PFSK-1 (cell line): ENCODE results near the gene PPP2R2B.

Experiments used
- POLR2AphosphoS5 ChIP-seq: IDR thresholded peaks from 2 replicates; pipeline ENCODE4 v1.6.1; 2012; ENCODE audit warnings: low read depth, mild to moderate bottlenecking, control low read depth, low read length, moderate library complexity
- REST ChIP-seq, 2 experiments: IDR thresholded peaks; 2 replicates each; pipeline versions ENCODE4 v1.6.1 to v1.8.0; 2011 to 2012; ENCODE audit warnings: low read depth in 2 of 2, low read length in 2 of 2, control low read depth in 1 of 2, inconsistent platforms in 1 of 2, mild to moderate bottlenecking in 1 of 2, moderate library complexity in 1 of 2; ENCODE audit not compliant: insufficient read depth in 1 of 2
- SIN3A ChIP-seq: IDR thresholded peaks from 2 replicates; pipeline ENCODE4 v1.6.1; 2012; ENCODE audit warnings: mild to moderate bottlenecking, low read length, moderate library complexity, borderline replicate concordance; ENCODE audit not compliant: insufficient read depth
- TAF1 ChIP-seq: IDR thresholded peaks from 2 replicates; pipeline ENCODE4 v1.6.1; 2012; ENCODE audit warnings: low read length, control low read depth, borderline replicate concordance; ENCODE audit not compliant: insufficient read depth

DNA sequence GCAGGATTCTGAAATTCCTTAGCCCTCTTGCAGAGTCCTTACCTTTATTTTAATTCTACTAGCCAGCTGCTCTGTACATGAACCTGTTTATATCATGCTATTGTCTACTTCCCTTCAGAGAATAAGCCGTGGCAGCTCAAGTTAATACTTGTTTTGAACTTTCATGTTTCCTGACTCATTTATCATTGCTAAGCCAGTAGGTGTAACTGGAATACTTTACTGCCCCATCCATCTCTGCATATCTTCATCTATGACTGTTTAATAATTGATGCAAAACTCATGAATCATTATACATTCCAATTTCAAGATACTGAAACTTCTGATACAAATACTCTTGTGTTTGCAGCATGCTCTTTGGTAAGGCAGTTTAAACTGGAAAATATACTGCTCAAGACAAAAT lies 174.7 kb downstream of the PPP2R2B start:
- TF ChIP-seq POLR2AphosphoS5 (no peak), TAF1 (no peak), SIN3A (no peak), REST (IDR thresholded peaks at IDR 0.05; ENCODE audit: insufficient read depth in 1 of 2, low read depth in 2 of 2, low read length in 2 of 2) (no peak)
